HG02938 (cell line): Measurements from ENCODE around the gene CERS6.
"Not testable (repeated sequence)": the region's sequence is repeated elsewhere in the genome, so short reads cannot be mapped to it uniquely, and the experiment has no call there.

Source experiments
- ATAC-seq: cut with Tn5 transposase; IDR thresholded peaks from one replicate; pipeline ENCODE4 v1.9.1; 2021; ENCODE audit warnings: mild to moderate bottlenecking, moderate library complexity; ENCODE audit not compliant: unreplicated experiment

CERS6 gene

DNA sequence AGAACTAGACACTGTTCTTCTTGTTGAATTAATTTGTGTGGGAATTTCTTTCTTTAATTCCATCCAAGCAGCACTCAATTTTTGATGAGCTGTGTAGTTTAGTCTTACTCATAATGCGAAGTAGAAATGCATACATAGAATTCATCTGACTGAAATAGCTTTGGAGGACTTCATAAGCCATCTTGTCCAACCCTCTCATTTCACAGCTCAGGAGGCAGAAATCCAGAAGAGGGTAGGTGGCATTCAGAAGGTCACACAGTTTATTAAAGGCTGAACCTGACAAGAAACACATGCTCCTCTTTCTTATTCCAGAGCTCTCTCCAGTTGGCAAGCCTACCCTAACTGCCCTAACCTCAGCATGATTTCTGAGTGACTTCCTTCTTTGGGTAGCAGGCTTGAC, 177.1 kb downstream of the CERS6 start:
- no peak for ATAC-seq

DNA sequence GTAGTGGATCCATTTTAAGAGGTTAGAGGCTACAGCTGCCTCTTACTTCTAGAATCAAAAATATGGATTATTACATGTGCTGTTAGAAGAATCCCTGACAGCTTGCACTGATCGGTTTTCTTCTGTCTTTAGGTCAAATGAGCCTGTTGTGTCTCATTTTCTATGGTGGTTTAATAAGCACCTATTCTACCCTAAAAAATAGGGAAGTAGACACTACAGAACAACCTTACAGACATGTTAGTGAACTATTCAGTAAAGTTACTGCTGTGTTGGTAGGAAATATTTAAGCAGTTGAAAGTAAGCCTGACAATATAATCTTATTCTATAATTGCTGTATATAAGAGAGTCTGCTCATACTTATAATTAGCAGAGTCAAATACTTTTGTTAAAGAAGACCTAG, 177.8 kb downstream of the CERS6 start:
- peak; percentile 72 for ATAC-seq

DNA sequence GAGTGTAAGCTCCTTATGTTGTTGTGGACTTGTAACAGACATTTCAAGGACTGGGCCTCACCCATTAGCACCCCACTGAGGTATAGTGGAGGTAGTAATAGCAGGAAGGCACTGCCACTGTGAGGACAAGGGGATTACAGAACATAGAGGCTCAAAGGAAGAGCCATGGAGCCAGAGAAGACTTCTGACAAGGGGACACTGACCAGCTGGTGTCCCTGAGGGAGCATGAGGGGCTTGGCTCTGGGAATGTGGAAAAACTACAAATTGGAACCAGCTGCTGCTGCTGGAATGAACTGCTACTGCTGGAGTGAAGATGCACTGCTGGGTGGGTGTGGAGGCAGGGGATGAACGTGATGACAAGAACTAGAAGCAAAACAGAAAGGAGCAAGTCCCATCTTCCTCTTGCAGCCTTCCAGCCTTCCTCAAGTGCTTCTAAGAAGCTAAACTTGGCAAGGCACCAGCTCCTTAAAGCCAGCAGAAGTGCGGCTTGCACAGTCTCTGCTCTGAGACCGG, 179.0 kb downstream of the CERS6 start:
- ATAC-seq = no peak

DNA sequence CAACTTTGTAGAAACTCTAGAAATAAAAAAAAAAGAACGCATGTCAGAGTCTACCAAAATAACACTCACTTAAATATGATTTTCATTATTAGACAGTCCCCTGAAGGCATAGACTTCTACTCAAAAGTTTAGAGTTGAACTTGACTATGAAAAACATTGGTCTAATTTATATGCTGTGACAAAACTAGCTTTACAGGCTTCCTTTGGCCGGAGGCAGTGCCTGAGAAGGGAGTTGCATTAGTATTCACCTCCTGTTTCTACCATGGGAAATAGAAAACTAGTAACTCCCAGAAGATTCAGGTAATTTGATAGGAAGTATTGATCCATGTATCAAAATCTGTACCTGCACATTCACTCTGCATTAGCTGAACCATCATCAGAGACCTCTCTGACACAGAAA, 182.9 kb downstream of the CERS6 start:
- no peak for ATAC-seq

DNA sequence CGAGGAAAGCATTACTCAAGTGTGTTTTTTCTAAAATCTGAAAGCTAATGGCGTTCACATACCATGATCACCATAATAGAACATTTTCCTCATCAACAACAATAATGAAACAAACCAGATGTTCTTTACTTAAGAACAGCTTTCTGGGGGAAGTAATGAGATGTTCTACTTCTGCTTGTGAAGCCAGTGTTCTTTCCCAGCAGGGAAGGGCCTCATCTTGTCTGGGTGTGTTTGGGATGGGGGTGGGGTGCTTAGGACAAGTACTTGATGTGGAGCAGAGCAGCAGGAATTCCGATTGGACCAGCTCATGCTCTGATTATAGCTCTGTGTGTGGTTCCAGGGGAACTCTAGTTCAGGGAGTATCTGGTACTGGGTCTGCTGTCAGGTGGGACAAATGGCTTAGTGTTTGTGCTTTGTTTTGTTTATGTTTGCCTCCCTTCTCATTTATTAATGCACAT, 183.4 kb downstream of the CERS6 start:
- ATAC-seq = no peak

DNA sequence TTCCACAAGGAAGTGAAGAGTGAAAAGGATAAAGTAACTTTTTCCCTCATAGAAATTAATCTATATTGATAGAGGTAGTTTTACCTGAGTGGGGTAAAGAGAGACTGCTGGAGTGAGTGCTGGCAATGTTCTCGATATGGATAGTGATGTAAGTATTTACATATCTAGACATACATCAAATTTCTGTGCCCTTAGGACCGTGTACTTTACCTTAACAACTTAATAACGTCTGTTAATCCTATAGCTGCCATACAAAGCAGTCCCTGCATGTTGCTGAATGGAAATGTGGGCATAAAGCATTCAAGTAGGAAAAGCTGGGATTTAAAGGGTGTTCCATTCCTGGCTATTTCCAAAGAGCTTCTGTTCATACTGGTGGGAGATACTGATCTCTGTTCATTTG, 184.0 kb downstream of the CERS6 start:
- ATAC-seq = no peak

DNA sequence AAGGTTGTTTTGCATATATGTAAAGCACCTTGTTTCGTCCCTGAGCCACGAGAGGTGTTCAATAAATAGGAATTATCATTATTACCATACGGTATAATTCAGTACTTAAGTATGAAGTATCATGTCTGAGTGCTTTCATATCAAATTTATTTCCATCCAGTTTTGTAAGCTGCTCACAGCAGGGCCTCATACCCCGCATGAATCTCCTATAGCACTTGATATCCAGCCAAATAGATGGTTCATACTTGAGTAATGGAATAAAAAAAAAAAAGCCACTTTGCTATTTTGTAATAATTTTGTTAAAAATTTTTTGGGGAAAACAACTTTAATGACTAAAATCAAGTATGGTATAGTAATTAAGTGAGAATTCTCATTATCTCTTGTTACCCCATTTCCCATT, 185.6 kb downstream of the CERS6 start:
- no peak for ATAC-seq

DNA sequence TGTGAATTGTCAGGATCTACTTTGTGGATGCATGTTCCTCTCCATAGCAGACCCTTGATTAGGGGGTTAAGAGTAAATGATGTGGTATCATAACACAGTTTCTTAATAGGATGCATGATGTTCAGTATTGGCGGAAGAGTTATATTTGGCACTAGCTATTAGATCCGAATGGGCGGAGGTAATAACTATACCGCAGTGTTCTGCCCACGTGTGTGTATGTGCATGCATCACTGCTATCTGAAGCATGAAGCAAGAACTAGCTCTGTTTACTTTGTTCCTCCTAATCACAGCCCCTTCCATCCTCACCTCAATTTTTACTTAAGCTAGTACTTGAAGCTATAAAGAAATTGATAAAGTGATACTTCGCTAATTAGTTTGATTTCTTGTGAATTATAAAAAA, 186.8 kb downstream of the CERS6 start:
- no peak for ATAC-seq

DNA sequence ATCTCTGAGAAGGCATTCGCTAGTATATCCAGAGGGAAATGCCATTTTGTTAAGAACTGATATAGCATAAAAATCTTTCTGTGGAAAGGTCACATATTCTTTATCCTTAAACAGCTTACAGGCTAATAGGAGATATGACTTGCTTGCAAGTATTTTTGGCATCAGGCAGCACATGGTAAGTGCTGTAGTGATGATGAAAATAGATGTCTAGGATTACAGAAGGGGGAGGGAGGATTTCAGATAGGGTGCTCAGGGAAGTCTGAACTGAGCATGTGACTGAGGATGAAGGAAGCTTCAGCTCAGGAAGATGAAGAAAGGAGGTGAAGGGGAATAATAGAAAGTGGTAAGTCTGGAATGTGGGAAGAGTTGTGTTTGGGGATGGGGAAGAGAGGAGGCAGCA, 187.9 kb downstream of the CERS6 start:
- ATAC-seq = no peak

DNA sequence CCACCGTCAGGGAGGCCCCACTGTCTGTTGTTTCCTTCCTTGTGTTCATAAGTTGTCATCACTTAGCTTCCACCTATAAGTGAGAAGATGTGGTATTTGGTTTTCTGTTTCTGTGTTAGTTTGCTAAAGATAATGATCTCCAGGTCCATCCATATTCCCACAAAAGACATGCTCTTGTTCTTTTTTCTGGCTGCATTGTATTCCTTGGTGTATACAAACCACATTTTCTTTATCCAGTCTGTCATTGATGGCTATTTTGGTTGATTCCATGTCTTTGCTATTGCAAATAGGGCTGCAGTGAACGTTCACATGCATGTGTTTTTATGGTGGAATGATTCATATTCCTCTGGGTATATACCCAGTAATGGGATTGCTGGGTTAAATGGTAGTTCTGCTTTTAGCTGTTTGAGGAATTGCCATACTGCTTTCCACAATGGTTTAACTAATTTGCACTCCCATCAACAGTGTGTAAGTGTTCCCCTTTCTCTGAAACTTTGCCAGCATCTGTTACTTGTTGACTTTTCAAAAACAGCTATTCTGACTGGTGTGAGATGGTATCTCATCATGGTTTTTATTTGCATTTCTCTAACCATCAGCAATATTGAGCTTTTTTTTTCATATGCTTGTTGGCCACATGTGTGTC, 189.7 kb downstream of the CERS6 start:
- ATAC-seq = no peak

DNA sequence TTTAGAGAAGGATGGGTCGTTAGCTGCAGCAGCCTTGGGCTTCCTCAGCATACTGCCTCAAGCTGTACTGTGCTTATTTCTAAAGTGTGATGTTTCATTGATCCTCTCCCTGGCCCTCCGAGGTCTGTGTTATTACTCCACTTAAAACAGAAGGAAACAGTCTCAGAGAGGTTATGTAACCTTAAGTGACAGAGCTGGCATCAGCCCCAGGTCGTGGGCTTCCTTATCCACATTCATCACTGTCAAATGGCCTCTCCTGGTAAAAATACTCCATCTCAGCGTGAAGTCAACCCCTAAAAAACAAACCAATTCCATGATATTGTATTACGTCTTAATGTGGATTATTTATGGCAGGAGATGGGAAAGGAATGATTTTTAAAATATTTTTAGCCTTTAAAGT, 193.0 kb downstream of the CERS6 start:
- ATAC-seq = no peak

DNA sequence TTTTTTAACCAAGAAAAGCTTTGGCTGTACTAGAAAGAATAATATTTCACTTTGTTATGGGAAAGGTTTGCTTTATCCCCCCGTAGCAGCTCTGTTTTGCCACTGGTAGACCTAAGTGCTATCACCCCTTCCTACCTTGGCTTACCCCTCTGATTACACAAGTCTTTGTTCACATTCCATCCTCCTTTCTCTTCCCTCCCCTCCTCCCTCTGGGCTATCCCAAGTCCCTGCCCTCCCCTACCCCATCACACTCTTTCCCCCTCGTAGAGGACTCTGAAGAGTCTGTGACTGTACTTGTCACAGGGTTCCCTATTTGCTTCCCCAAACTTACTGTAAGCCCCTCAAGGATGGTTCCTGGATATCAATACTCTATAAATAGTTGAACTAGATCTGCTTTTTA, 193.5 kb downstream of the CERS6 start:
- no peak for ATAC-seq

DNA sequence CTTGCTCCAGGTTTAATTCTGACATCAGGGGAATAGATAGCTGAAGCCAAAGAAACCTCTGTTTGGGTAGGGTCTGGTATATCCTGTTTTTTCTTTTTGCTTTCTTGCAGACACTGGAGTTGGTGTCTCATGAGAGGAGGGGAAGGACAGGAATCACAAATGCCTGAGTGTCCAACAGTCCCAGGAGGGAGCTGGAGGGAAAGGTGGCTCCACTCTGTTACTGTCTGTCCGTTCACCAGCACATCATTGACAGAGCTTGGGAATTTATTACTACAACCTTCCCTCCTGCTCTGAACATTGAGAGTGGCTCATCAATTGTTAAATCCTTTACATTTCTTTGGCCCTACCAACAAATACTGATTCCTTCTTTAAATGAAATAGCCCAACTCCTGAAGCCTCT, 194.1 kb downstream of the CERS6 start:
- ATAC-seq = no peak

DNA sequence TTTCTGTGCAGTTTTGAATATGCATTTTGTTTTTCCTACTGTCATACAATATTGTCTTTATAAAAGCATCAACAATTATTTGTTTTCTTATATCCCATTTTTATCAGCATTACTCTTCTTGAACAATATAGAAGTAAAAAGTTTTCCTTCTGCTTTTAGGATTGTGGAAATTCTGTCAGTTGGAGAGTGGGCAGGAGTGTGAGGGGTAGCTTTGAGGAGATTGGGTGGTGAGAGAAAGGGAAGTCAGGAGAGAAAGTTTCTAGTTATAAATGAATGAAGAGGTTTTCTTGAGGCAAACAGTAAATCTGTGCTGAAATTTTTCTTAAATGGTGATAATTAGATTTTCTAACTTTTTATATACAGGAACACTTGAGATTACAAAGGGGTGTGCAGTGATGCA, 194.7 kb downstream of the CERS6 start:
- no peak for ATAC-seq

DNA sequence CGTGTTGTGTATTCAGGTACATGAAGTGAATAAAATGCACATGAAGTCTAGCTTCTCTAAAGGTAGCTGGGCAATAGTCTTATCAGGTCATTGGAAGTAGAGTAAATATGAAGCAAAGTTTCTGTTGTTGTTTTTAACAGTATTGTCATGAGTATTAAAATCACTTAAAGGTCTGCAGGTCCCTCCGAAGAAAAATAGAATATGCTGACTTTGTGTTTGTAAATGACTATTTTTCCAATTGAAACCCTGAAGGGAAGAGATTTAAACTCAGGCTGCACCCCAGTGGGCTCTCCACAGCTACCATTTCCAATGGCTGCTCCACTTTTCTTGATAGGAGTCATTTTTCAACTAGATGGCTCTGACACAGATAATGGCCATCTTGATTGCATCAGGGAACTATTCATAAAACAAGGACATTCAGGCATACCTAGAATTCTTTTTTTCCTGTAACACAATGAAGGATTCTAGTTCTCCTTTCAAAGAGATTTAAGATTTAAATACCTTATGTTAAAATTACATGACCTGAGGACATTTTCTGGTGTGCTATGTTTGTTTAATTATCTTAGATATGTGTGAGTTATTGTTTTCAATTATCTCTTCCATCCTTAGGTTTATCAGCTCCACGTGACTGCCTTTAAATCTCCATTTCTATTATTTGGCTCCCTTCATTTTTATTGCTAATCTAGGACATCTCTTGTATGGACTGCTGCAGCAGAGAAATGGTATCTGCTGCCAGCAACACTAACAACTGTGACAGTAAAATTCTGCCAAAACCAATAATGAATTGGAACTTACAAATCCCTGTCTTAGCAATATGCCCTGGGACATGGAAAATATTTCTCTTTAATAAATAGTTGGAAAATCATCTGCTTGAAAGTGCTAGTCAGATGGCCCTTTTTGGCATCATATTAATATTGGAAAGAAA, 197.2 kb downstream of the CERS6 start:
- no peak for ATAC-seq

DNA sequence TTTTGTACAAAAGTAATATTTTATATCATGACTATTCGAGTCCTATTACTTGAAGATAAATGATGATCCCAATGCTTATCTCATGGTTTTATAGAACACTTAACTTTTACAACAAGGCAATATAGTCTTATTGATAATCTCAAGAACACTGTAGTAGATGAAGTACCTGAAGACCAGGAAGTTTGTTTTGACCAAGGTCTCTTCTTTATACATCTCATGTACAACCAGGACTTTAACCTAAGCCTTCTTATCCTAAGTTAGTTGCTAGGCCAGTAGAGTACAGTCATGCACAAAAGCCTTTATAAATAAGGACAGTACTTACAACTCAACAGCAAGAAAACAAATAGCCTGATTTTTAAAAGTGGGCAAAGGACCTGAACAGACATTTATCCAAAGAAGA, 198.6 kb downstream of the CERS6 start:
- no peak for ATAC-seq

DNA sequence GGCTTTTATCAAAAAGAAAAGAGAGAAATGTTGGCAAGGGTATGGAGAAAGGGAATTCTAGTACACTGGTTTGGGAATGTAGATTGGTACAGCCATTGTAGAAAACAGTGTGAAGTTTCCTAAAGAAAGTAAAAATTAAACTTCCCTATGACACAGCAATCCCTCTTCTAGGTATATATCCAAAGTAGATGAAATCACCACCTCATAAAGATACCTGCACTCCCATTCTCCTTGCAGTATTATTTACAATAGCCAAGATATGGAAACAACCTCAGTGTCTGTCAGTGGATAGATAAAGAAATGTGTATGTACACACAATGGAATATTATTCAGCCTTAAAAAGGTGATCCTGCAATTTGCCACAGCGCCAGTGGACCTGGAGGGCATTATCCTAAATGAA, 199.1 kb downstream of the CERS6 start:
- ATAC-seq = no peak

DNA sequence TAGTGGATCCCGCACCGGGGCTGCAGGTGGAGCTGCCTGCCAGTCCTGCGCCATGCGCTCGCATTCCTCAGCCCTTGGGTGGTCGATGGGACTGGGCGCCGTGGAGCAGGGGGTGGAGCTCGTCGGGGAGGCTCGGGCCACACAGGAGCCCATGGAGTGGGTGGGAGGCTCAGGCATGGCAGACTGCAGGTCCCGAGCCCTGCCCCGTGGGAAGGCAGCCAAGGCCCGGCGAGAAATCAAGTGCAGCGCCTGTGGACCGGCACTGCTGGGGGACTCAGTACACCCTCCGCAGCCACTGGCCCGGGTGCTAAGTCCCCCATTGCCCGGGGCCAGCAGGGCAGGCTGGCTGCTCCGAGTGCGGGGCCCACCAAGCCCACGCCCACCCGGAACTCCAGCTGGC, 201.3 kb downstream of the CERS6 start:
- not testable (repeated sequence) for ATAC-seq

DNA sequence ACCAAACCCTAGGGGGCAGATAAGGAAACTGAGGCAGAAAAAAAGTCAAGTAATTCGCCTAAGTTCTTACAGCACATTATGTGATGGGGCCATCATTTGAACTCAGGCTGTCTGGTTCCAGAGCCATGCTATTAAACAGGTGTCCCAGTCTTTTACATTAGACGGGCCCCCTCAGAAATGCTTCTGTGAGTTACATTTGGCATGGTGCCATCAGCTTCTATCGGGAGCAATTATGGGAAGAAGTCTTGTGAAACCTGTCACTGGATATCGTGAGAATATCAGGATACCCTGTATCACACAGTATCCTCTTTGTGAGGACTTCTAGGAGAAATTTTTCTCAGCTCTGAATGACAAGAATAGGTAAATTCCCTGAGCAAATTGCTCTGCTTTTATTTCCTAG, 202.6 kb downstream of the CERS6 start:
- ATAC-seq = no peak

DNA sequence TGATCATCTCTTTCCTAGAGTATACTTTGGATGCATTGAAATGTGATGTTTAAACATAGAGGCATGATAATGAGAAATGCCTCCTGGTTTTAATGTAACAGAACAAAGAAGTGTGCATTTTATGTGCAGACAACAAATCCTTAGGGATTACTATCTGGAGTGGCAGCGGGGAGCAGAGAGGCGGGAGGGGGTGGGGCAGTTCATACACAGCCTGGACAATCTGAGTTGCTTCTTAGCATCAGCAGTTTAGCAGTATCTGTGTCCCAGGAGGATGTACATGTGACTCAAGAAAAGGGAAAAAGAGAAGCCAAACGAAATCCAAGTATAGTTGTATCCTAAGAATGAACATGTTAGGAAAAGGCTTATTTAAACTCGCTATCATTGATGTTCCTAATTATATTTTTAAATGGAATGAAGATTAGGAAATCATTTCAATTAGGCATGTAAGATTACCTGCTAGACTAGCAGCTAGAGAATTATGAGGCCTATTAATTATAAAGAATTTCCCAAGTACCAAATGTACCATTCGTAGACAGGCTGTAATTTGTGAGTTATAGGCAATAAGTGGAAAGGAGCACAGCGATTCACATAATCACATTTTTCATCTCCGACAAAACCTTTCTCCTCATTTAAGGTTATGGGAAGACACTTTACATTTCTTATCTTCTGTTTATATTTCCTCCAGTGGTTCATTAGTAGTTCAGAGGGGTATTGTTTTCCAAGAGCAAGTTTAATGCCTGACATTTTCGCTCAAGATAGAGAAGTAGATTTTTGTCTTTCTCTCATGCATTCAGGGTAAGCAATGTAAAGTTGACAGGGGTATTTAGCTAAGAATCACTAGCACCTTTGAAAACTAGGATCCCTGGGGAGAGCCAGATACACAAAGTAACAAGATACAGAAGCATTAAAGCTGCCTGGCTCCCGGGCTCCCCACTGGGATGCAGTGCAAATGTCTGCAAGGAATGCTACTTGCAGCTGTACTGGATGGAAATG, 205.1 kb downstream of the CERS6 start:
- ATAC-seq = no peak

DNA sequence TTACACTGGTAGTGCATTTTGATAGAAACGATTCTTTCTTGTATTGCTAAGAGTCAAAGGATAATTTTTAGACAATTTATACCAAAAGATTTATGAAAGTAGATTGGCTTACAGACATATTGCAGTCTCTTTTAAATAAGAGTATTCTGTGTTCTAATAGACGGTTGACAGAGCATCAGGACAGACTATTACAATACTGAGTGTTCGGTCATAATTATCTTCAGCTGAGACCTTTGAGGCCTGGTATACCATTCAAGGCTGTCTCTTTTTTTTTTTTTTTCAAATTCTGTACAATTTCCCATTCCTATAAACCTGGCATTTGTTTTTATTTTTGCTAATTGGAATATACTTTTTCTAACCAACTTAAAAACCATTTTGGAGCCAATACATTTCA, 205.8 kb downstream of the CERS6 start:
- ATAC-seq = no peak
